ENCODE data around the gene MAML1.
A peak's percentile ranks its signal among the peaks of the same experiment; 100 is the strongest.

Gene MAML1

GRCh38 chr5:179821298-179822058, 88.9 kb downstream of the MAML1 start:
- TF ChIP-seq CTCF (IDR thresholded peaks at IDR 0.05; ENCODE audit: low read depth, low read length), result peak; percentile 6
- DNase-seq (ENCODE audit: low read depth in 2 of 2), result peak; percentile 96 to 97
- H3K4me3 ChIP-seq (replicated peaks in 1 of 2; ENCODE audit: low read depth in 2 of 2, low read length in 2 of 2), result peak overlapping the region; percentile 85 to 91

- no peak for TF ChIP-seq CTCF (IDR thresholded peaks at IDR 0.05; ENCODE audit: low read depth, low read length)
- peak overlapping the region; percentile 85 to 91 for H3K4me3 ChIP-seq (replicated peaks in 1 of 2; ENCODE audit: low read depth in 2 of 2, low read length in 2 of 2)
- DNase-seq (ENCODE audit: low read depth in 2 of 2), result no peak
These were observed 89.4 kb downstream of the MAML1 start for GRCh38 chr5:179822059-179822432.

GRCh38 chr5:179822444-179822990, 89.9 kb downstream of the MAML1 start:
- no peak for TF ChIP-seq CTCF (IDR thresholded peaks at IDR 0.05; ENCODE audit: low read depth, low read length)
- H3K4me3 ChIP-seq (replicated peaks in 1 of 2; ENCODE audit: low read depth in 2 of 2, low read length in 2 of 2), result peak overlapping the region; percentile 85 to 91
- DNase-seq (ENCODE audit: low read depth in 2 of 2), result no peak

GRCh38 chr5:179823937-179824744, 91.5 kb downstream of the MAML1 start:
- H3K4me3 ChIP-seq (replicated peaks in 1 of 2; ENCODE audit: low read depth in 2 of 2, low read length in 2 of 2), result peak overlapping the region; percentile 85 to 91
- no peak for TF ChIP-seq CTCF (IDR thresholded peaks at IDR 0.05; ENCODE audit: low read depth, low read length)
- no peak for DNase-seq (ENCODE audit: low read depth in 2 of 2)

- DNase-seq (ENCODE audit: low read depth in 2 of 2), result no peak
- peak overlapping the region in 1 of 2 donors; percentile 85 for H3K4me3 ChIP-seq (replicated peaks in 1 of 2; ENCODE audit: low read depth in 2 of 2, low read length in 2 of 2)
- no peak for TF ChIP-seq CTCF (IDR thresholded peaks at IDR 0.05; ENCODE audit: low read depth, low read length)
These were observed 92.1 kb downstream of the MAML1 start for GRCh38 chr5:179824745-179825112.

GRCh38 chr5:179825655-179826182, 93.1 kb downstream of the MAML1 start:
- no peak for TF ChIP-seq CTCF (IDR thresholded peaks at IDR 0.05; ENCODE audit: low read depth, low read length)
- DNase-seq (ENCODE audit: low read depth in 2 of 2), result no peak
- H3K4me3 ChIP-seq (replicated peaks in 1 of 2; ENCODE audit: low read depth in 2 of 2, low read length in 2 of 2), result no peak overlapping the region

All from cardiac fibroblast (primary cell).